ENCODE results near the gene ABHD12. TPM values are rescaled to one million over a fixed set of nuclear protein-coding genes. Genes with fewer than 3 reads are reported as not detected.

ABHD12 gene
- total RNA-seq, 2 donors from 2014 or later: 20.7 to 40.6 TPM

DNA sequence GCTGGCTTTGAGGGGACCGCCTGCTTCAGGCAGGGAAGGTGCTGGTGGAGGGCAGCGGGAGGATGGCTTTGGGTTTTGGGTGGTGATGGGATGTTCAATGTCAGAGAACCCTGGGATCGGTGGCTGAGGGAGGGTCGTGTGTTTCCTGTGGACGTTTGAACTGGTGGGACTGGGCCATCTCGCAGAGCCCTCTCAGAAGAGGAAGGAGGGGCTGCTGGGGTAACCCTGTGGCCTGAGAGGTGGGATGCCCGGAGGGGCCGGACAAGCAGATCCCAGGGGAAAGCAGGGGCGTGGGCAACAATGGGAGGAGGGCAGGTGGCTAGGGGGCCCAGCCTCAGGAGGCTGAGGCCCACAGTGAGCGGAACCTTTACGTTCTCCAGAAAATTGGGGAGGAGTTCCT lies 107.8 kb downstream of the ABHD12 start:
- TF ChIP-seq, protein P1, sequence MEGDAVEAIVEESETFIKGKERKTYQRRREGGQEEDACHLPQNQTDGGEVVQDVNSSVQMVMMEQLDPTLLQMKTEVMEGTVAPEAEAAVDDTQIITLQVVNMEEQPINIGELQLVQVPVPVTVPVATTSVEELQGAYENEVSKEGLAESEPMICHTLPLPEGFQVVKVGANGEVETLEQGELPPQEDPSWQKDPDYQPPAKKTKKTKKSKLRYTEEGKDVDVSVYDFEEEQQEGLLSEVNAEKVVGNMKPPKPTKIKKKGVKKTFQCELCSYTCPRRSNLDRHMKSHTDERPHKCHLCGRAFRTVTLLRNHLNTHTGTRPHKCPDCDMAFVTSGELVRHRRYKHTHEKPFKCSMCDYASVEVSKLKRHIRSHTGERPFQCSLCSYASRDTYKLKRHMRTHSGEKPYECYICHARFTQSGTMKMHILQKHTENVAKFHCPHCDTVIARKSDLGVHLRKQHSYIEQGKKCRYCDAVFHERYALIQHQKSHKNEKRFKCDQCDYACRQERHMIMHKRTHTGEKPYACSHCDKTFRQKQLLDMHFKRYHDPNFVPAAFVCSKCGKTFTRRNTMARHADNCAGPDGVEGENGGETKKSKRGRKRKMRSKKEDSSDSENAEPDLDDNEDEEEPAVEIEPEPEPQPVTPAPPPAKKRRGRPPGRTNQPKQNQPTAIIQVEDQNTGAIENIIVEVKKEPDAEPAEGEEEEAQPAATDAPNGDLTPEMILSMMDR (IDR thresholded peaks at IDR 0.05): no peak
- DNase-seq (ENCODE audit: low spot score): no peak
- peaks cover 100% of the 10 kb centered on the region for H3K36me3 ChIP-seq

DNA sequence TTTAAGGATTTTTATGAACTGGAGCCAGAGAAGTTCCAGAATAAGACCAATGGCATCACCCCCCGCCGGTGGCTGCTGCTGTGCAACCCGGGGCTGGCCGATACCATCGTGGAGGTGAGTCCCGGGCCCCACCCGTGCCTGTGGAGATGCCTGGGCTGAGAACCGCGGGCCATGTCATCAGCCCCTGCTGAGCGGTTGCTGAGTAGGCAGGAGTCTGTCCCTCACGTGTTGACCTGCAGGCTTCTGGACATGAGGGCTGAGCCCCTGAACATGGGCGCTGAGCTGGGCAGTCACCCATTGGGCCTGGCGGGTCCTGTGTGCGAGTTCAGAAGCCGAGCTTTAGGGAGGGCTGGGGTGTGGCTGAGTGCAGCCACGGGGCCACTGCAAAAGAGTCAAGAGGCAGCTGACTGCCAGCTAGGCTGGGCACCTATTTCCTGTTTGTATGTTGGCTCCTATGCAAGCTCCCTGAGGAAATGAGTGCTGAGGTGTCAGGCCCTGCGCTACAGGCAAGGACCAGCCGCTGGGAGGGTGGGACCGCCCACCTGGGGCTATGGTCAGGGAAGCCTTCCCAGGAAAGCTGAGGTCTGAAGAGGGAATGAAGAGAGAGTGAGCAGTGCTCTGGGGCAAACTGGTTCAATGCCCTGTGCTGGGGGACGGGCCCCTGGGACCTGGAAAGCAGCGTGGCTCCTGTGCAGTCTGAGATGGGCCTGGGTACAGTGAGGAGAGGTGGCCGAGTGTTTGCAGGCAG lies 108.4 kb downstream of the ABHD12 start:
- H3K27me3 ChIP-seq: no peaks in the 10 kb centered on the region
- H3K9me3 ChIP-seq: no peaks in the 10 kb centered on the region
- TF ChIP-seq, protein P1 (IDR thresholded peaks at IDR 0.05): no peak
- peaks cover 100% of the 10 kb centered on the region for H3K36me3 ChIP-seq
- DNase-seq (ENCODE audit: low spot score): no peak
- no peak overlapping the region for H3K27ac ChIP-seq
- peaks cover 0 to 8% of the 10 kb centered on the region in 2 donors for H3K4me1 ChIP-seq
- H3K4me3 ChIP-seq: no peak overlapping the region

More for the DNA sequence above, 107.8 kb downstream of the ABHD12 start:
- Histone ChIP-seq H3K27me3 (no peaks in the 10 kb centered on the region), H3K27ac (no peak overlapping the region), H3K4me3 (no peak overlapping the region), H3K9me3 (no peaks in the 10 kb centered on the region), H3K4me1 (peaks cover 0 to 2% of the 10 kb centered on the region in 2 donors)

DNA sequence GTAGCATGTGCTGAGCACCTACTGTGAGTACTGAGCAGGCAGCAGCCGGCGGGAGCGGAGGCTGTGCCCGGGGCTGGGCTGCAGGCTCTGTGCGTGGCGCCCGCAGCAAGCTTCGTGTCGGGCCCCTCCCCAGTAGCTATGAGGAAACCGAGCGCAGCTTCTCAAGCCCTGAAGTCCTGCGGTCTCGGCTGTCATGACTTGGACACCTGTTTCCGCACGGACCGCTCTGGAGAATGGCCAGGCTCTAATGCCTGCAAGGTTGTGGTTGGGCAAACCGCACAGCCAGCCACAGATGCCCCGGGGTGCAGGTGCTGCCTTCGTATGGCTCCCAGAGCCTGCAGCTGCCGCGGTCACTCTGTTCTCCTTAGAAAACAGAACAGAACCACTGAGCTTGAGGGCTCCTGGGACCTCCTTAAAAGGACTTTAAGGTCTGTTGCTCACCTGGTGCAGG lies 109.1 kb downstream of the ABHD12 start:
- no peaks in the 10 kb centered on the region for H3K27me3 ChIP-seq
- H3K36me3 ChIP-seq: peaks cover 100% of the 10 kb centered on the region
- TF ChIP-seq, protein P1 (IDR thresholded peaks at IDR 0.05): no peak
- DNase-seq (ENCODE audit: low spot score): no peak
- H3K9me3 ChIP-seq: no peaks in the 10 kb centered on the region
- H3K4me3 ChIP-seq: no peak overlapping the region
- no peak overlapping the region for H3K27ac ChIP-seq
- H3K4me1 ChIP-seq: peaks cover 0 to 14% of the 10 kb centered on the region in 2 donors

DNA sequence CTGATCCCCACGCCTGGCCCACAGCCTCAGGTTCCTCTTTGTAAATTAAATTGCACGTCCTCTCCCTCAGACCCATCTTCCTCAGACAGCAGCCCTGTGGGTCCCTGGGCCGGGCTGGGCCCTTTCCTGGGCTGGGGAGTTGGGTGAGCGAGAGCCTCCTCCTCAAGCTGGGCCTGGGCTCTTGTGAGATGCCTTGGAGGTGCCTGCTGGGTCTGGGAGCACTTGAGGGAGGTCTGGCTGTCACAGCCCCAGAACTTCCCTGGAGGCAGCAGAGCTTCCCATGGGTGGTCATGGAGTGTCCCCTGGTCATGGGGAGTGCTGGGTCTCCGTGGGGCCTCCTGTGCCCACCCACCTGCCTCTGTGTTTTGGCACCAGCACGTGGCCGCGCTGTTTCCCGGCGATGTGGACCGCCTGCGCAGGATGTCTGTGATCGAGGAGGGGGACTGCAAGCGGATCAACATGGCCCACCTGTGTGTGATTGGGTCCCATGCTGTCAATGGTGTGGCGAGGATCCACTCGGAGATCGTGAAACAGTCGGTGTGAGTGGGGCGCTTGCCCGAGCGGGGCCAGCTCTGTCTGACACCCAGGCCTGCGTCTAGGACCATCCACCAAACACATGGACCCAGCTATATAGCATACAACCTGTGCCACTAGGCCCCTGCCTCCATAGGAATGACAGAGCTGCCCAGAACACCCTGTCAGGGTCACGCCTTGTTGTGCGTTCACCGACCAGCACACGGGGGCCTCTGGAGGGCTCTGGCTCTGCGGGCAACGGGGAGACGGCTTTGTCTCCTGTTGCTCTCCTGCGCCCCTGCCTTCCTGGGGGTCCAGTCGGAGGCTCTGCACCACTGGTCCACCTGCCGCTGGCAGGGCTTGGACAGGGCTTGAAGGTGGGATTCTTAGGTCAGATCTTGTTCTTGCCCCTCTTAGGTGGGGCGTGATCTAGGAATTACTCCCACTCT lies 109.8 kb downstream of the ABHD12 start:
- Histone ChIP-seq H3K27me3 (no peaks in the 10 kb centered on the region), H3K4me3 (no peak overlapping the region), H3K36me3 (peaks cover 100% of the 10 kb centered on the region), H3K27ac (no peak overlapping the region), H3K4me1 (peaks cover 0 to 18% of the 10 kb centered on the region in 2 donors), H3K9me3 (no peaks in the 10 kb centered on the region)
- DNase-seq (ENCODE audit: low spot score): no peak
- TF ChIP-seq, protein P1 (IDR thresholded peaks at IDR 0.05): no peak

DNA sequence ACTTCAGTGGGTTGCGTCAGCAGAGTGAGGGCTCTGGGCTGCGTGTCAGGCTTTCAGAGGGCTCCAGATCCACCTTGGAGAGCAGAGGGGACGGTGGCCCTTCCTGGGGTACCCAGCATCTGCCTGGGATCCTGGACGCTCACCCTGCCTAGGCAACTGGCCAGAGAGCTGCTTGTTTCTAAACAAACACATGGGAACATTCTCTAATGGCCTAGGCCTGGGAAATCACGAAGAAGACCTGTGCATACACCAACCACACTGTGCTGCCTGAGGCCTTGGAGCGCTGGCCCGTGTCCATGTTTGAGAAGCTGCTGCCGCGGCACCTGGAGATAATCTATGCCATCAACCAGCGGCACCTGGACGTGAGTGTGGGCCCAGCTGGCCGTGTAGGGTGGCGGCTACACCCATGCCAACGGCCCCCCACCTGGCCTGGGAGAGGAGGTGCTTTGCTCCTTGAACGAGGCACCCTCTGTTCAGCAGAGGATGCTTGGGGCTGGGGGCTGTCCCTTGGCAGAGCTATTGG lies 110.5 kb downstream of the ABHD12 start:
- peaks cover 99% of the 10 kb centered on the region for H3K36me3 ChIP-seq
- H3K4me1 ChIP-seq: peaks cover 0 to 21% of the 10 kb centered on the region in 2 donors
- no peak for DNase-seq (ENCODE audit: low spot score)
- no peaks in the 10 kb centered on the region for H3K27me3 ChIP-seq
- H3K9me3 ChIP-seq: no peaks in the 10 kb centered on the region
- no peak overlapping the region for H3K4me3 ChIP-seq
- peak overlapping the region in 1 of 2 donors; percentile 1 for H3K27ac ChIP-seq
- TF ChIP-seq, protein P1 (IDR thresholded peaks at IDR 0.05): no peak
